Tibial nerve (tissue), 3 donors: ENCODE data around the gene ANO5.

Experiments used
- POLR2A ChIP-seq, 2 donors: fragments of 450-650 bp; IDR thresholded peaks; one replicate each; pipeline ENCODE4 v1.6.1; 2017; ENCODE audit warnings: antibody characterized with exemption in 2 of 2, mild to moderate bottlenecking in 2 of 2, moderate library complexity in 2 of 2
- TF ChIP-seq, protein P1 (sequence below), 5 experiments: fragments of 200-600 bp in 3 of 5; fragments of 450-650 bp in 2 of 5; sonication (generic) in 3 of 5; IDR thresholded peaks; one replicate each; pipeline ENCODE4 v1.5.1; 2016 to 2019; ENCODE audit warnings: antibody characterized with exemption in 5 of 5, mild to moderate bottlenecking in 3 of 5, moderate library complexity in 2 of 5

DNA sequence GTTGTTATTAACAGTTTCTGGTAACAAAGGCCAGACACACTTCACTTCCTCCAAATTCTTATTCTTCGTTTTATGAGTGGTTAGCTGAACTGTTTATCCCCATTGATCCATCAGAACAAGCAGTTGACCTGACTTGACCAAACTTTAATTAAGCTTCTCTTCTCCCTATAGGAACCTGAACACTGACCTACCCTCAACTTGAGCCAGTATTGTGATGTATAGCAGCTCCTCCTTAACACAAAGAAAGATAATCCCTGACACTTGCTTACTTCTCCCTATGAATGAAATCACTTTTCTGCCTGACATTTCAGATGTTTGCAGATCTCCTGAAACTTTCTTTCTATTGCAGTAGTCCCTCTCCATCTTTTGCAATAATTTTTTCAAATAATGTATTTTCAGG lies 41.9 kb downstream of the ANO5 start:
- TF ChIP-seq, protein P1, sequence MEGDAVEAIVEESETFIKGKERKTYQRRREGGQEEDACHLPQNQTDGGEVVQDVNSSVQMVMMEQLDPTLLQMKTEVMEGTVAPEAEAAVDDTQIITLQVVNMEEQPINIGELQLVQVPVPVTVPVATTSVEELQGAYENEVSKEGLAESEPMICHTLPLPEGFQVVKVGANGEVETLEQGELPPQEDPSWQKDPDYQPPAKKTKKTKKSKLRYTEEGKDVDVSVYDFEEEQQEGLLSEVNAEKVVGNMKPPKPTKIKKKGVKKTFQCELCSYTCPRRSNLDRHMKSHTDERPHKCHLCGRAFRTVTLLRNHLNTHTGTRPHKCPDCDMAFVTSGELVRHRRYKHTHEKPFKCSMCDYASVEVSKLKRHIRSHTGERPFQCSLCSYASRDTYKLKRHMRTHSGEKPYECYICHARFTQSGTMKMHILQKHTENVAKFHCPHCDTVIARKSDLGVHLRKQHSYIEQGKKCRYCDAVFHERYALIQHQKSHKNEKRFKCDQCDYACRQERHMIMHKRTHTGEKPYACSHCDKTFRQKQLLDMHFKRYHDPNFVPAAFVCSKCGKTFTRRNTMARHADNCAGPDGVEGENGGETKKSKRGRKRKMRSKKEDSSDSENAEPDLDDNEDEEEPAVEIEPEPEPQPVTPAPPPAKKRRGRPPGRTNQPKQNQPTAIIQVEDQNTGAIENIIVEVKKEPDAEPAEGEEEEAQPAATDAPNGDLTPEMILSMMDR (IDR thresholded peaks at IDR 0.05): no peak
- no peak for TF ChIP-seq POLR2A (IDR thresholded peaks at IDR 0.05)
